ENCODE measurements around the gene CLPTM1L. TPM values are rescaled to one million over a fixed set of nuclear protein-coding genes. Genes with fewer than 3 reads are reported as not detected.

CLPTM1L gene, protein sequence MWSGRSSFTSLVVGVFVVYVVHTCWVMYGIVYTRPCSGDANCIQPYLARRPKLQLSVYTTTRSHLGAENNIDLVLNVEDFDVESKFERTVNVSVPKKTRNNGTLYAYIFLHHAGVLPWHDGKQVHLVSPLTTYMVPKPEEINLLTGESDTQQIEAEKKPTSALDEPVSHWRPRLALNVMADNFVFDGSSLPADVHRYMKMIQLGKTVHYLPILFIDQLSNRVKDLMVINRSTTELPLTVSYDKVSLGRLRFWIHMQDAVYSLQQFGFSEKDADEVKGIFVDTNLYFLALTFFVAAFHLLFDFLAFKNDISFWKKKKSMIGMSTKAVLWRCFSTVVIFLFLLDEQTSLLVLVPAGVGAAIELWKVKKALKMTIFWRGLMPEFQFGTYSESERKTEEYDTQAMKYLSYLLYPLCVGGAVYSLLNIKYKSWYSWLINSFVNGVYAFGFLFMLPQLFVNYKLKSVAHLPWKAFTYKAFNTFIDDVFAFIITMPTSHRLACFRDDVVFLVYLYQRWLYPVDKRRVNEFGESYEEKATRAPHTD
- 10 to 100 TPM; 47.2 to 47.4 TPM for total RNA-seq
- polyA plus RNA-seq (2013, experiment 1 of 2), result 70.5 TPM
- 61.9 TPM for polyA plus RNA-seq (2013, experiment 2 of 2)
- 47.2 to 231 (median 90.8) reads per million in 172 experiments for total RNA-seq

DNA sequence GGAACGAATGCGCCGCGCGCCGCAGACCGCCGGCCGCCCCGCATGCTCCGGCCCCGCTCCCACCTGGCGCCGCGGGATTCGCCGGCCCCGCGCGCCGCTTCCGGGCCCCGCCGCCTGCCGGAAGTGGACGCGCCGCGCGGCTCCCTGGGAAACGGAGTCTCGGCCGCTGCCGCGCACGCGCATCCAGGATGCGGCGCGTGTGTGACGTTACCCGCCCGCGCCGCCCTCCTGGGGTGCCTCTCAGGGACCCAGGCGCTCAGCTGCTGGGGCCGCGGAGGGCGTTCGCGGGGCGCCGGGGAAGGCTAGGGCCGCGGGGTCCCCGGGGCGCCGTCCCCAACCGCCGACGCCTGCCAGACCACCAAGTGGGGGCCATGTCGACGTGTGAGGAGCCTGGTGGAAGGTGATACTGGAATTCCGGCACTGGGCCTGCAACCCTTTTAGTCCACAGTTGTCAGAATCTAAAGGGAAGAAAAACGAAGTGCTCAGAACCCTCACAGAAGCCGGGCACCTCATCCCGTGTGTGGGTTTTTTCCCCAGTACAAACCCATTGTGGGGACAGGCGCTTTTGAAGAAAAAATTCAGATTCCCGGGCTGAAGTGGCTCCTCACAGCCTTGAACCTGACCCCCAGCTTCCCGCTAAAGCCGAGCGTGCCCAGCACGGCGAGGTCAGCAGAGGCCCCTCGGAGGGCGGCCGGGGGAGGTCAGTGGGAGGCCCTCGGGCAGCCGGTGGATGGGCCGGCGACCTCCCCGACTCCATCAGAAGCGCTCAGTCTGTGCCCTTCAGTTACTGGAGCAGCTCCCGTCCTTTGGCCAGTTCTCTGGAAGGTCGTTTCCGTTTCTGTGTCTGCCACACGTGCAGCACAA, at the start of gene CLPTM1L:
Gene CLPTM1L, minus strand, starts transcription at position 125 of the 864 bp plus-strand sequence. CDS start 258 bp downstream, outside the sequence.
- H3K27ac Mint-ChIP-seq, result peak within 1 kb of the TSS; percentile 91
- Histone ChIP-seq H3K27me3 (ENCODE audit: control insufficient read depth in 1 of 2, insufficient read depth in 2 of 2, low read length in 2 of 2) (no peaks in the 10 kb centered on the region), H3K4me3 (ENCODE audit: low read length) (peak within 1 kb of the TSS; percentile 86), H3K27ac (ENCODE audit: low read depth in 1 of 2, low read length in 2 of 2) (peak within 1 kb of the TSS; percentile 57 to 60), H3K36me3 (ENCODE audit: insufficient read depth, low read length) (peaks cover 27% of the 10 kb centered on the region), H3K4me1 (ENCODE audit: insufficient read depth, low read length) (peaks cover 38% of the 10 kb centered on the region), H3K9me3 (ENCODE audit: control insufficient read depth in 1 of 2, insufficient read depth in 1 of 2, low read length in 2 of 2) (no peaks in the 10 kb centered on the region)
- ATAC-seq (ENCODE audit: poor library complexity) (peak; percentile 96), DNase-seq (peak; percentile 75 to 97 (median 86))
- intact Hi-C loops (cut with DNase I, micrococcal nuclease), result loop anchor here (1.0 to 10.0 kb wide), 10 partner anchors 28 to 453 kb away; partner anchors contain the start of genes TERT (in 2 of the 2), BRD9 (in 1 of the 2), LPCAT1 (in 1 of the 2) and MRPL36 (in 1 of the 2)
- peak within 1 kb of the TSS; percentile 96 for H3K4me3 Mint-ChIP-seq
- no peaks in the 10 kb centered on the region for H3K9me3 Mint-ChIP-seq
- no peaks in the 10 kb centered on the region for H3K27me3 Mint-ChIP-seq
- ChIA-PET CTCF (interaction anchor here (1.5 to 3.1 kb wide), 2 partner anchors 35 to 36 kb away, joined by 3 to 12 read pairs; no protein-coding TSS in a partner anchor), POLR2A (interaction anchor here (0.8 to 4.1 kb wide), 9 partner anchors 19 to 179 kb away, joined by 3 to 38 read pairs (median 7); partner anchors contain the start of genes LPCAT1 and TERT)
- H3K4me1 Mint-ChIP-seq (ENCODE audit: low read depth), result peaks cover 33% of the 10 kb centered on the region
- H3K36me3 Mint-ChIP-seq (ENCODE audit: low read depth), result peaks cover 30% of the 10 kb centered on the region
- TF ChIP-seq, protein P1, sequence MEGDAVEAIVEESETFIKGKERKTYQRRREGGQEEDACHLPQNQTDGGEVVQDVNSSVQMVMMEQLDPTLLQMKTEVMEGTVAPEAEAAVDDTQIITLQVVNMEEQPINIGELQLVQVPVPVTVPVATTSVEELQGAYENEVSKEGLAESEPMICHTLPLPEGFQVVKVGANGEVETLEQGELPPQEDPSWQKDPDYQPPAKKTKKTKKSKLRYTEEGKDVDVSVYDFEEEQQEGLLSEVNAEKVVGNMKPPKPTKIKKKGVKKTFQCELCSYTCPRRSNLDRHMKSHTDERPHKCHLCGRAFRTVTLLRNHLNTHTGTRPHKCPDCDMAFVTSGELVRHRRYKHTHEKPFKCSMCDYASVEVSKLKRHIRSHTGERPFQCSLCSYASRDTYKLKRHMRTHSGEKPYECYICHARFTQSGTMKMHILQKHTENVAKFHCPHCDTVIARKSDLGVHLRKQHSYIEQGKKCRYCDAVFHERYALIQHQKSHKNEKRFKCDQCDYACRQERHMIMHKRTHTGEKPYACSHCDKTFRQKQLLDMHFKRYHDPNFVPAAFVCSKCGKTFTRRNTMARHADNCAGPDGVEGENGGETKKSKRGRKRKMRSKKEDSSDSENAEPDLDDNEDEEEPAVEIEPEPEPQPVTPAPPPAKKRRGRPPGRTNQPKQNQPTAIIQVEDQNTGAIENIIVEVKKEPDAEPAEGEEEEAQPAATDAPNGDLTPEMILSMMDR (IDR thresholded peaks at IDR 0.05), result no peak

DNA sequence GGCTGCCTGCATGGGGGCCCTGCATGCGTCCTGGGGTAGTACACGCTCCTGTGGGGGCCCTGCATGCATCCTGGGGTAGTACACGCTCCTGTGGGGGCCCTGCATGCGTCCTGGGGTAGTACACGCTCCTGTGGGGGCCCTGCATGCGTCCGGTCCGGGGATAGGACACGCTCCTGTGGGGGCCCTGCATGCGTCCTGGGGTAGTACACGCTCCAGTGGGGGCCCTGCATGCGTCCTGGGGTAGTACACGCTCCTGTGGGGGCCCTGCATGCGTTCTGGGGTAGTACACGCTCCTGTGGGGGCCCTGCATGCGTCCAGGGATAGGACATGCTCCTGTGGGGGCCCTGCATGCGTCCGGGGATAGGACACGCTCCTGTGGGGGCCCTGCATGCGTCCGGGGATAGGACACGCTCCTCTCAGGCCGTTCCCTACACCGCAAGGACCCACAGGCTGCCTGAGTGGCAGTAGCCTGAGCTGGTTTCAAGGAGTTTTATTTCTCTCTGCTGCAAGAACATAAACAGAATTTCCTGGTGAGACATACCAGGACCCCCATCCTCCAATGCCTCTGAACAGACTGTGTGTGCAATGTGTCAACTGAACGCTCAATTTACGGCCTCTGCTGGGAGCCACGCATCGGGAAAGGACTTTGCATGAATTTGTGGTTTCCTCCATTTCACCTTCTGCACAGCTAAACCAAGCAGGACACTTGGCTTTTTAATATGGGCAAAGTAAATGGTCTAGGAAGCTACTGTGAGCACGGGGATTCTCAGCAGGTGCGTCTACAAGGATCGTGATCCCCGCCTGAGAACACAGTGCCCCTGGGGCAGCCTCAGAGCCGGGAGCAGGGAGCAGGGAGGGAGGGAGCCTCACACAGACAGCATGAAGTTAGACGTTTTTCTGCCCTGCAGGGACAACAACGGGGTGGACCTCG, 48.9 kb upstream of the CLPTM1L start:
- Mint-ChIP-seq H3K36me3 (ENCODE audit: low read depth) (no peaks in the 10 kb centered on the region), H3K27ac (no peak overlapping the region), H3K9me3 (no peaks in the 10 kb centered on the region), H3K4me1 (ENCODE audit: low read depth) (no peaks in the 10 kb centered on the region), H3K4me3 (no peak overlapping the region), H3K27me3 (peaks cover 19% of the 10 kb centered on the region)
- TF ChIP-seq, protein P1 (IDR thresholded peaks at IDR 0.05), result no peak
- intact Hi-C loops (cut with DNase I, micrococcal nuclease), result no loop called here
- no peak for ATAC-seq (ENCODE audit: poor library complexity)
- peaks cover 17 to 19% of the 10 kb centered on the region in 2 experiments for H3K27me3 ChIP-seq (ENCODE audit: control insufficient read depth in 1 of 2, insufficient read depth in 2 of 2, low read length in 2 of 2)
- no peak overlapping the region for H3K27ac ChIP-seq (ENCODE audit: low read depth in 1 of 2, low read length in 2 of 2)
- no peak for DNase-seq
- H3K4me3 ChIP-seq (ENCODE audit: low read length), result no peak overlapping the region
- no peaks in the 10 kb centered on the region for H3K36me3 ChIP-seq (ENCODE audit: insufficient read depth, low read length)
- ChIA-PET CTCF (no interaction called here), POLR2A (no interaction called here)
- H3K9me3 ChIP-seq (ENCODE audit: control insufficient read depth in 1 of 2, insufficient read depth in 1 of 2, low read length in 2 of 2), result no peaks in the 10 kb centered on the region
- no peaks in the 10 kb centered on the region for H3K4me1 ChIP-seq (ENCODE audit: insufficient read depth, low read length)
